ENCODE results near the gene DACT1.

DNA sequence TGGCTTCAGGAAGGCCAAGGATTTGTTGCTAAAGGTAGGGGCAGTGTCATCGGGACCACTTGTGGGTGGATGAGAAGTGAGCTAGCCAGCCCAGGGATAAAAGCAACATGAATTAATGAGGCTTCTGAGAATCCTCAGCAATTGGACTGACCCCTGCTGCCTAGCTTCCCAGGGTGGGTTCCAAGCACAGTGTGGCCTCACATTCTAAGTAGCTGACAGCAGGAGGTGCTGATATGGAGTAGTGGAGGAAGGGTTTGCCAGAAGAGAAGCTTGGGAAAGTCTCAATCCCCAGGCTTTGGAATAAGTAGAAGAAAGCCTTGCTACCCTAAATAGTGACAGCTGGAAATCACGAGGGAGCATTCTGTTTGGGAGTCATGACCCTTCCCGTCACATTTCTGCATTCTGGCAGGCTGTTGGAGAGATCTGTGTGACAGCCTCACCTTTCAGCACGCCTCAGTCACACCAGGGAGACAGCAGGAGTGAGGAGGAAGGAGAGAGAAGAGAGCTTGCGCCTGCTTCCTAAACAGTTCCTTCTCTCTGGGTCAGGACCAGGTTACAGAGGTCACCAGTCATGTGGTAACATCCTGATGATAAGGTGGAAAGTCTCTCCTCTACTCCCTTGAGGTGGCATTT is 31.2 kb downstream of the DACT1 start:
- no peak for TF ChIP-seq CTCF (conservative IDR thresholded peaks at IDR 0.05 in 1 of 2, IDR thresholded peaks at IDR 0.05 in 1 of 2; ENCODE audit: low read depth in 1 of 2, low read length in 2 of 2)
- TF ChIP-seq EZH2 (IDR thresholded peaks at IDR 0.05; ENCODE audit: low read length, missing control alignments), result no peak

Measured in fibroblast of lung (primary cell).